ENCODE results near the gene CCSER1.
"Not testable (repeated sequence)": the region's sequence is repeated elsewhere in the genome, so short reads cannot be mapped to it uniquely, and the experiment has no call there.

The CCSER1 gene

GRCh38 chr4:90375081-90375480, 247.9 kb downstream of the CCSER1 start:
- no peak for TF ChIP-seq CTCF (conservative IDR thresholded peaks at IDR 0.05)
- H3K27ac ChIP-seq, result no peak overlapping the region

GRCh38 chr4:90393215-90393614, 266.0 kb downstream of the CCSER1 start:
- no peak for TF ChIP-seq CTCF (conservative IDR thresholded peaks at IDR 0.05)
- H3K27ac ChIP-seq, result no peak overlapping the region

DNA sequence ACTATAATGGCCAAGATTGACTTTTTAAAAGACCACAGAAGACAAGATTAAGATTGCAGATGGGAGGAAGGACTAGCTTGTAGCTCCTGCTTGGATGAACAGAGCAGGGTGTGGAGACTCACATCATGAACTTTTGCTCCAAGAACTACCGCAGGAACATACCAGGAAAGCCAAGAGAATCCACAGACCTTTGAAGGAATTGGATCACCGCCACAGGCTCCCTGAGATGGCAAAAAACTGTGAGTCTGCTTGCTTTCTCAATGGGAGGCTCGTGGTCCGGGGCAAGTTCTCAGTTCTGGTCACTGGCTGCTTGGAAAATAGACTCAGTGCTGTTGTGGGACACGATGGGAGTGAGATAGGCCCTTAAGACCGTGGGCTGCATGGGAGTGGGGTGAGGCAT, 276.6 kb downstream of the CCSER1 start:
- no peak overlapping the region for H3K27ac ChIP-seq
- no peak for TF ChIP-seq CTCF (conservative IDR thresholded peaks at IDR 0.05)

GRCh38 chr4:90407897-90408296, 280.7 kb downstream of the CCSER1 start:
- not testable (repeated sequence) for H3K27ac ChIP-seq

DNA sequence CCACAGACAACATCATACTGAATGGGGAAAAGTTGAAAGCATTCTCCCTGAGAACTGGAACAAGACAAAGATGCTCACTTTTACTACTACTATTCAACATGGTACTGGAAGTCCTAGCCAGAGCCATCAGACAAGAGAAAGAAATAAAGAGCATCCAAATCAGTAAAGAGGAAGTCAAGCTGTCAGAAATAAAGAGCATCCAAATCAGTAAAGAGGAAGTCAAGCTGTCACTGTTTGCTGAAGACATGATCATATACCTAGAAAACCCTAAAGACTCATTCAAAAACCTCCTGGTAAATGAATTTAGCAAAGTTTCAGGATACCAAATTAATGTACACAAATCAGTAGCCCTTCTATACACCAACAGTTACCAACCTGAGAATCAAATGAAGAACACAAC, 285.6 kb downstream of the CCSER1 start:
- not testable (repeated sequence) for H3K27ac ChIP-seq

DNA sequence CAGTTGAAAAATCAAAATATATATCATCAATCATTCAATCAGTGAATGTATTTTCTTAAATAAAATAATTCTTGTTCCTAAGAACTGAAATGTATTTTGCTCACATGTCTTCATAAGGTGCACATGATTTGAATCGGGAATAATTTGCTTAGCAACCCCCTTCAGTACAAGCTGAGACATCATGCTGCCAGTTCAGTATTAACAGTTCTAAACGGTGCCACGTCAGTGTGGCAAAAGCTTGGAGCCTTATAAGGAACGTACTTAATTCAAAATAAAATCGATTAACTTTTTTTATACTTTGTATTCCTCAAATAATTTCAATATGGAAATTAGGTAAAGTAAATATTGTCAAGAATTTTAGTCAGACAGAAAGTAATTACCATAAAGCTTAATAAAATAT, 287.9 kb downstream of the CCSER1 start:
- no peak for TF ChIP-seq CTCF (conservative IDR thresholded peaks at IDR 0.05)
- no peak overlapping the region for H3K27ac ChIP-seq

DNA sequence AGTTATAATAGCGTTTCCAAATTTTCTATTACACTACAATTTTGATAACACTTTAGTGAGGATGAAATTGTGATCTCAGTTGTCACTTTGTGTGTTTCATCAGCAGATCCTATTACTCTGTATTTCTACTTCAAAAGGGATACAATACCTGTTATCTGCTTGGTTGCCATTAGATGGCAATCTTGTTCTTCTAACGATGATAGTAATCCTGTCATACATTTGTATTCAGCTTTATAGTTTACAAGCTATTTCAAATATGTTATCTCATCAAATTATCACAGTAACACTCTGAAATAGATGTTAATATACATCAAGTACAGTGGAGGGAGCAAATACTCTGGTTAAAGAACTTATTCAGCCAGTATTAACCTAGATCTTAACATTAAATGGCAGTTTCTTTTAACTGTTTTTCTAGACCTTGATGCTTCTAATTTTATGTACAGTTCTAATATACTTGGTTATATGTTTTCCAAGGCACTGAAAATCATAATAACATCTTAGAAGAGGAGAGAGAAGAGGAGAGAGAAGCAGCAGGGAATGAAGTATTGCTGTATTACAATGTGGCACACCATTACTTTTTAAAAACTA, 292.0 kb downstream of the CCSER1 start:
- TF ChIP-seq CTCF (conservative IDR thresholded peaks at IDR 0.05), result peak; percentile 88
- H3K27ac ChIP-seq, result peak overlapping the region; percentile 33; the same call in 1 of the 2 replicates

- H3K27ac ChIP-seq, result no peak overlapping the region
- TF ChIP-seq CTCF (conservative IDR thresholded peaks at IDR 0.05), result no peak
Measured at GRCh38 chr4:90421161-90421560, 294.0 kb downstream of the CCSER1 start.

DNA sequence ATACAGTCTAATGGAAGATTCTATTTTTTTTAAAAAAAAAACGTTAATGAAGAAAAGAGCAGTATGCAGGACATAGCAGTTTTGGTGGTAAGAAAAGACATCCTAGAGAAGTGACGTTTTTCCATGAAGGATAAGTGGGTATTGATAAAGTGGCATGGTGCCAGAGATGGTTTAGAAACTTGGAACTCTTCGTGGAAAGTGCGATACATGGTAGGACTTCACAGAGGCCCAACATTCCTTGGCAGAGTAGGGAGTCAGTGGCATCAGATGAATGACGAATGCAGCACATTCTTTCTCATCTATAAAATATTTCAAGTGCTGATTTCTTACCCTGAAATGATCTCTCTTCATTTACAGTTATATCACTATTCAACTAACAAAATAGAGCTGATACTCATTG, 298.7 kb downstream of the CCSER1 start:
- no peak overlapping the region for H3K27ac ChIP-seq
- no peak for TF ChIP-seq CTCF (conservative IDR thresholded peaks at IDR 0.05)
